HEK293T (cell line): ENCODE measurements around the gene CCDC102B.

Source experiments
- CTCF ChIA-PET: fragments of 350-600 bp; formaldehyde crosslinking; extraction: SDS; loops from one replicate; lab custom pipeline; 2021; ENCODE audit warnings: antibody characterized with exemption, inconsistent platforms; lab: Yijun Ruan, JAX
- POLR2A ChIA-PET: fragments of 350-600 bp; formaldehyde crosslinking; extraction: SDS; loops from one replicate; lab custom pipeline; 2020; ENCODE audit warnings: antibody characterized with exemption, inconsistent platforms; lab: Yijun Ruan, JAX
- DNase-seq: peaks from one replicate; pipeline ENCODE4 v3.0.0; 2012; ENCODE audit warnings: mixed read lengths; ENCODE audit errors: extremely low spot score
- ARNT ChIP-seq: fragments of 450-650 bp; IDR thresholded peaks from 2 replicates; pipeline ENCODE4 v1.6.1; 2017; ENCODE audit warnings: mild to moderate bottlenecking
- BHLHE40 ChIP-seq: fragments of 450-650 bp; IDR thresholded peaks from 2 replicates; pipeline ENCODE4 v1.6.1; 2016; ENCODE audit warnings: mild to moderate bottlenecking, moderate library complexity, borderline replicate concordance
- CTBP1 ChIP-seq: fragments of 450-650 bp; IDR thresholded peaks from 2 replicates; pipeline ENCODE4 v1.6.1; 2016; ENCODE audit warnings: borderline replicate concordance
- ELF4 ChIP-seq: fragments of 450-650 bp; IDR thresholded peaks from 2 replicates; pipeline ENCODE4 v1.6.1; 2017; ENCODE audit warnings: antibody characterized with exemption
- FOXA1 ChIP-seq: fragments of 450-650 bp; IDR thresholded peaks from 2 replicates; pipeline ENCODE4 v1.6.1; 2016; ENCODE audit warnings: mild to moderate bottlenecking
- FOXK2 ChIP-seq: fragments of 450-650 bp; IDR thresholded peaks from 2 replicates; pipeline ENCODE4 v1.6.1; 2016; ENCODE audit warnings: mild to moderate bottlenecking
- FOXM1 ChIP-seq: fragments of 450-650 bp; IDR thresholded peaks from 2 replicates; pipeline ENCODE4 v1.6.1; 2017; ENCODE audit warnings: mild to moderate bottlenecking, borderline replicate concordance
- HDGF ChIP-seq: fragments of 450-650 bp; IDR thresholded peaks from 2 replicates; pipeline ENCODE4 v1.6.1; 2017; ENCODE audit warnings: antibody characterized with exemption, borderline replicate concordance
- L3MBTL2 ChIP-seq: fragments of 450-650 bp; conservative IDR thresholded peaks from 2 replicates; pipeline ENCODE4 v1.6.1; 2016; ENCODE audit warnings: mild to moderate bottlenecking
- LEF1 ChIP-seq: fragments of 450-650 bp; IDR thresholded peaks from 2 replicates; pipeline ENCODE4 v1.6.1; 2017; ENCODE audit warnings: mild to moderate bottlenecking, borderline replicate concordance
- NFRKB ChIP-seq: fragments of 450-650 bp; IDR thresholded peaks from 2 replicates; pipeline ENCODE4 v1.6.1; 2016; ENCODE audit warnings: mild to moderate bottlenecking, moderate library complexity
- SP1 ChIP-seq: fragments of 450-650 bp; IDR thresholded peaks from 2 replicates; pipeline ENCODE4 v1.6.1; 2017
- SUZ12 ChIP-seq: fragments of 450-650 bp; IDR thresholded peaks from 2 replicates; pipeline ENCODE4 v1.6.1; 2016; ENCODE audit warnings: mild to moderate bottlenecking
- TARDBP ChIP-seq: fragments of 450-650 bp; IDR thresholded peaks from 2 replicates; pipeline ENCODE4 v1.6.1; 2016
- ZNF384 ChIP-seq: fragments of 450-650 bp; IDR thresholded peaks from 2 replicates; pipeline ENCODE4 v1.6.1; 2016
- TF ChIP-seq, protein P1 (sequence below): fragments of 450-650 bp; IDR thresholded peaks from 2 replicates; pipeline ENCODE4 v1.6.1; 2016

The CCDC102B gene

DNA sequence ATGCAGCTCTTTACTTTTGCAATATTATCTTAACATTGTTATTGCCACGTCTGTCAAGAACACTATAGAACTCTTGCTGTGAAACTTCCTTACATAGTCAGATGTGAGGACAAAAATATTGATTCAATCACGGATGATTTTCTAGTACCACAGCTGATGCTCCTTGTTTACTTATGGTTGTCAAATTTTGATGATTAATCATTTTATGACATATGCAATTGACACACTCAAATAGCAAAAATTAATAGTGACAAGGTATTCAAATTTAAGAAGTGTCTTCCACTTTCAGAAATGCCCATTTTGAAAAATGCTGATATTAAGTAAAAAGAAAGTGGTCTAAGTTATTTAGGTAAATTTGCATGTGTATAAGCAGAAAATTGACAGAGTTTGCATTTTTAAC, 284.0 kb downstream of the CCDC102B start:
- POLR2A ChIA-PET = no interaction called here

DNA sequence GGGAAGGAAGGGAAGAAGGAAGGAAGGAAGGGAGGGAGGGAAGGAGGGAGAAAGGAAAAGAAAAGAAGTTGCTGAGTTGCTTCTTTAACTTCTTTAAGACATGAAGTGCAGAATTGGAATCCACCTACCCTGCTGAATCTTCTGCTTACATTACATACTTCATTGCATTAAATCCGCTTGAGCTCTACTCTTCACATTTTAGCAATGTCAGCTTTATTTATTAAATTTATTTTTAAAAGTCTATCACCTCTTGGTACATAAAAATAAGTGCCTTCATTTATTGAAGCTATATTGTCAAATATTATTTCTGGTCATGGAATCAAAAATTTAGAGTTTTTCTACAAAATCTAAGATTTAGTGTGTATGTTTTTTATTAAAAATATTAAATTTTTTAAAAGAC, 284.6 kb downstream of the CCDC102B start:
- no peak for DNase-seq
- POLR2A ChIA-PET = no interaction called here
- CTCF ChIA-PET = interaction anchor here (0.7 kb wide), 1 partner anchor 474 kb away, joined by 5 read pairs; no protein-coding TSS in a partner anchor
- TF ChIP-seq BHLHE40 = no peak
- no peak for TF ChIP-seq SUZ12
- no peak for TF ChIP-seq TARDBP
- no peak for TF ChIP-seq L3MBTL2
- TF ChIP-seq, protein P1, sequence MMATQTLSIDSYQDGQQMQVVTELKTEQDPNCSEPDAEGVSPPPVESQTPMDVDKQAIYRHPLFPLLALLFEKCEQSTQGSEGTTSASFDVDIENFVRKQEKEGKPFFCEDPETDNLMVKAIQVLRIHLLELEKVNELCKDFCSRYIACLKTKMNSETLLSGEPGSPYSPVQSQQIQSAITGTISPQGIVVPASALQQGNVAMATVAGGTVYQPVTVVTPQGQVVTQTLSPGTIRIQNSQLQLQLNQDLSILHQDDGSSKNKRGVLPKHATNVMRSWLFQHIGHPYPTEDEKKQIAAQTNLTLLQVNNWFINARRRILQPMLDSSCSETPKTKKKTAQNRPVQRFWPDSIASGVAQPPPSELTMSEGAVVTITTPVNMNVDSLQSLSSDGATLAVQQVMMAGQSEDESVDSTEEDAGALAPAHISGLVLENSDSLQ = no peak
- TF ChIP-seq NFRKB = no peak
- no peak for TF ChIP-seq FOXM1
- TF ChIP-seq ARNT = no peak
- no peak for TF ChIP-seq FOXK2
- TF ChIP-seq SP1 = no peak
- TF ChIP-seq ELF4 = no peak
- TF ChIP-seq FOXA1 = no peak
- TF ChIP-seq CTBP1 = no peak
- TF ChIP-seq LEF1 = no peak
- TF ChIP-seq ZNF384 = no peak
- no peak for TF ChIP-seq HDGF

More for the DNA sequence above, 284.0 kb downstream of the CCDC102B start:
- no peak for TF ChIP-seq NFRKB
- CTCF ChIA-PET = interaction anchor here (0.7 kb wide), 1 partner anchor 473 kb away, joined by 5 read pairs; no protein-coding TSS in a partner anchor
- DNase-seq = no peak

DNA sequence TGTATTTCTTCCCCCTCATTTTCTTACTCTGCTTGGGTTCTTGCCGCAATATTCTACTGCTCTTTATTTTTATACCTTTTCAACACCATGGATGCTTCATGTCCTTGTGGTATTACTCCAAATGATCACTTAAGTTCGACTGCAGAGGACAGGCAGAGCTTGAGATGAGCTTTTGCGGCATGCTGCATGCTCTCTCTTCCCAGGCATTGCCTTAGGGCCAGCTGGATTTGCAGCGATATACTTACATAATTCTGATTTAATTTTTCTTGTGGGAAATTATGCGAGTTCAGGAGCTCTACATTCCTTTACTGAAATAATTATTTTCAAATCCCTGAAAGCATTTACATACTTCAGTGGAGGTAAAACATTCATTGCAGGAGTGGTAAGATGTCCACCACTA, 288.1 kb downstream of the CCDC102B start:
- ChIA-PET POLR2A (no interaction called here), CTCF (no interaction called here)
- no peak for TF ChIP-seq SP1
- TF ChIP-seq NFRKB = no peak
- no peak for TF ChIP-seq ZNF384
- no peak for TF ChIP-seq FOXK2
- TF ChIP-seq FOXA1 = no peak
- DNase-seq = no peak

- no peak for DNase-seq
- no peak for TF ChIP-seq FOXM1
- no peak for TF ChIP-seq SUZ12
- TF ChIP-seq NFRKB = no peak
- TF ChIP-seq HDGF = no peak
- no peak for TF ChIP-seq BHLHE40
- no peak for TF ChIP-seq FOXA1
- TF ChIP-seq CTBP1 = no peak
- TF ChIP-seq ZNF384 = no peak
- TF ChIP-seq ARNT = no peak
- TF ChIP-seq TARDBP = no peak
- ChIA-PET POLR2A (no interaction called here), CTCF (no interaction called here)
Measured at GRCh38 chr18:69088973-69089372, 291.1 kb downstream of the CCDC102B start.

- DNase-seq = no peak
- no peak for TF ChIP-seq SUZ12
- no peak for TF ChIP-seq LEF1
- ChIA-PET CTCF (no interaction called here), POLR2A (no interaction called here)
Measured at GRCh38 chr18:69097349-69097748, 299.5 kb downstream of the CCDC102B start.

- POLR2A ChIA-PET = no interaction called here
- CTCF ChIA-PET = no interaction called here
- DNase-seq = no peak
- TF ChIP-seq ZNF384 (no peak), BHLHE40 (no peak)
Measured at GRCh38 chr18:69102959-69103358, 305.1 kb downstream of the CCDC102B start.
